Measurements from ENCODE around the gene ACR. TPM values are rescaled to one million over a fixed set of nuclear protein-coding genes. Genes with fewer than 3 reads are reported as not detected.

Gene ACR
- total and polyA plus RNA-seq, 2 of the 4 experiments (the other 2 are of a cell fraction), result not detected

- Histone ChIP-seq H2BK5ac (ENCODE audit: low read depth, low read length, poor library complexity, severe bottlenecking) (no peak overlapping the region), H2BK15ac (ENCODE audit: low read depth, low read length) (no peak overlapping the region), H3K27ac (ENCODE audit: insufficient read depth, low read length) (no peak overlapping the region), H3K4ac (ENCODE audit: low read depth, low read length) (no peak overlapping the region), H3K18ac (ENCODE audit: low read depth, low read length) (no peak overlapping the region), H3K23ac (ENCODE audit: low read depth, low read length) (no peak overlapping the region), H2BK20ac (ENCODE audit: low read depth, low read length) (no peak overlapping the region), H2AK5ac (ENCODE audit: low read depth, low read length) (no peak overlapping the region), H3K36me3 (ENCODE audit: control insufficient read depth, insufficient read depth, low read length) (peaks cover 2% of the 10 kb centered on the region; the same call in 1 of the 2 replicates), H3K79me1 (ENCODE audit: low read depth in 1 of 2, low read length in 2 of 2) (peaks cover 4 to 8% of the 10 kb centered on the region in 2 experiments; a peak in 2 of 4 replicates), H3K27me3 (ENCODE audit: control insufficient read depth, insufficient read depth, low read length) (no peaks in the 10 kb centered on the region), H4K91ac (ENCODE audit: insufficient read depth, low read depth, low read length) (no peak overlapping the region), H3K4me2 (ENCODE audit: low read depth, low read length) (no peak overlapping the region), H3K4me3 (ENCODE audit: insufficient read depth, low read depth, low read length) (no peak overlapping the region), H2BK120ac (ENCODE audit: low read depth, low read length) (no peak overlapping the region), H4K5ac (ENCODE audit: low read depth, low read length) (no peak overlapping the region), H4K8ac (ENCODE audit: low read depth in 2 of 2, low read length in 2 of 2) (no peak overlapping the region), H3K9ac (ENCODE audit: low read depth, low read length) (no peak overlapping the region), H3K4me1 (ENCODE audit: control insufficient read depth, insufficient read depth, low read length) (peaks cover 4% of the 10 kb centered on the region; the same call in 1 of the 2 replicates), H3K9me3 (ENCODE audit: control insufficient read depth, insufficient read depth, low read length) (no peaks in the 10 kb centered on the region), H2AFZ (replicated peaks; ENCODE audit: low read length, poor library complexity) (no peak overlapping the region), H2AK9ac (replicated peaks; ENCODE audit: low read depth, low read length, poor library complexity) (no peak overlapping the region), H4K20me1 (ENCODE audit: insufficient read depth, low read length) (peaks cover 9% of the 10 kb centered on the region; the same call in 1 of the 2 replicates), H3K14ac (replicated peaks; ENCODE audit: low read depth, low read length) (no peak overlapping the region), H3K9me1 (ENCODE audit: insufficient read depth, low read length) (peaks cover 15% of the 10 kb centered on the region), H3K56ac (ENCODE audit: extremely low read depth, insufficient read depth, low read length) (no peak overlapping the region)
- dilution Hi-C loops (cut with HindIII; ENCODE audit: low sequenced_read_pairs, unreplicated experiment), result no loop called here
- no peak for DNase-seq
- BruUV-seq (replicated peaks), result no TSS peak
- WGBS, 2 experiments (ENCODE audit: extremely low coverage in 2 of 2, insufficient read length in 1 of 2), result 95% methylated on average over 5 of the region's 14 CpGs; no CpG with 5 or more reads in 1 of the 2 experiments
- intact Hi-C loops (cut with micrococcal nuclease), result no loop called here
- in situ Hi-C loops (cut with MboI; ENCODE audit: low sequenced_read_pairs), result no loop called here
- TF ChIP-seq CTCF (conservative IDR thresholded peaks at IDR 0.05; ENCODE audit: low read depth, low read length), result no peak
- TF ChIP-seq RAD21 (IDR thresholded peaks at IDR 0.05; ENCODE audit: low read length), result no peak
- no peak for TF ChIP-seq CEBPB (IDR thresholded peaks at IDR 0.05; ENCODE audit: low read depth, low read length)
- no peak for TF ChIP-seq ELK1 (IDR thresholded peaks at IDR 0.05; ENCODE audit: borderline replicate concordance, low read depth, low read length)
- TF ChIP-seq BHLHE40 (IDR thresholded peaks at IDR 0.05; ENCODE audit: low read depth, low read length), result no peak
- no peak for TF ChIP-seq POLR2A (IDR thresholded peaks at IDR 0.05; ENCODE audit: low read depth, low read length)
- TF ChIP-seq RFX5 (IDR thresholded peaks at IDR 0.05; ENCODE audit: low read depth, low read length), result no peak
- TF ChIP-seq MXI1 (IDR thresholded peaks at IDR 0.05; ENCODE audit: borderline replicate concordance, low read depth, low read length), result no peak
- TF ChIP-seq NFE2L2 (IDR thresholded peaks at IDR 0.05; ENCODE audit: low read depth, low read length), result no peak
- no peak for TF ChIP-seq MAFK (IDR thresholded peaks at IDR 0.05; ENCODE audit: low read depth, low read length)
- TF ChIP-seq MAZ (IDR thresholded peaks at IDR 0.05; ENCODE audit: borderline replicate concordance, low read depth, low read length), result no peak
- TF ChIP-seq SMC3 (IDR thresholded peaks at IDR 0.05; ENCODE audit: low read depth, low read length), result no peak
- no peak for TF ChIP-seq USF2 (IDR thresholded peaks at IDR 0.05; ENCODE audit: low read depth, low read length)
- TF ChIP-seq CHD1 (IDR thresholded peaks at IDR 0.05; ENCODE audit: low read depth, low read length), result no peak
- TF ChIP-seq RCOR1 (IDR thresholded peaks at IDR 0.05; ENCODE audit: insufficient replicate concordance, low read length), result no peak
- no peak for TF ChIP-seq FOS (IDR thresholded peaks at IDR 0.05; ENCODE audit: low read depth, low read length)
- POLR2A ChIA-PET (ENCODE audit: unreplicated experiment), result no interaction called here
- ATAC-seq (ENCODE audit: low read depth), result no peak
- CTCF ChIA-PET, result no interaction called here
These were observed 31.4 kb upstream of the ACR start for GRCh38 chr22:50706481-50707125.

Data from IMR-90 (cell line).